ENCODE data around the gene MDP1.
"Not testable (repeated sequence)": the region's sequence is repeated elsewhere in the genome, so short reads cannot be mapped to it uniquely, and the experiment has no call there.

The MDP1 gene

DNA sequence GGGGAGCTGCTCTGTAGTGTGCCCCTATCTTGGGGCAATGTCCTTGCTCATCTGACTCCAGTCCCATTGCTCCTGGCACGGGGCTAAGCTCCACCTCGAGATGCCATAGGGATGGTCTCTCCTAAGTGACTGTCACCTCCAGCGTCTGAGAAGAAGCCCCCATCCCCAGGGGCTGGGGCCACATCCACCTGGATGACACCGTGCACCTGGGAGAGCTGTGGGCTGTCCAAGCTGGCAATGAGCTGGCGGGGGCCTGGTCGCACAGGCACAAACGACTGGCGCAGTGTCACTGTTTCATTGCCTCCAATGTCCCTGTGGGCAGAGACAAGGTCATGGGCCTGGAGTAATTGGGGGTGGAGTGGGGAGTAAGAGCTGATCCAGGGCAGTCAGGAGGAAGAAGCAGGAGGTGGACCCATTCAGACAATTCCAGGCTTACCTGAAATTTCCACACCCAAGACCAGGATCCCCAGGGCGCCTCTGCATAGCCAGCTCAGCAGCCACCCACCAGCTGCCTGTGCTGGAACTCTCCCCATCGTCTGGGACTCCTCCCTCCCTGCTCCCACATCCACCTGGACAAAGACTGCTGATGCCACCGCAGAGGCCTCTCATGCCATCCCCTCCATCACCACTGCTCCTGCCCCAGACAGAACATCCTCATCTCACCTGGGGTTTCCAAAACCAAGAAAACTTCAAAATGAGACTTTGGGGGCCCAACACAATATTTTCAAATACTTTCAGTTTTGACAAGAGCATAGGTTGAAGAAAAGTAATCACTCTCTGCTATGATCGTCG, 33.6 kb upstream of the MDP1 start:
- no peak for DNase-seq

DNA sequence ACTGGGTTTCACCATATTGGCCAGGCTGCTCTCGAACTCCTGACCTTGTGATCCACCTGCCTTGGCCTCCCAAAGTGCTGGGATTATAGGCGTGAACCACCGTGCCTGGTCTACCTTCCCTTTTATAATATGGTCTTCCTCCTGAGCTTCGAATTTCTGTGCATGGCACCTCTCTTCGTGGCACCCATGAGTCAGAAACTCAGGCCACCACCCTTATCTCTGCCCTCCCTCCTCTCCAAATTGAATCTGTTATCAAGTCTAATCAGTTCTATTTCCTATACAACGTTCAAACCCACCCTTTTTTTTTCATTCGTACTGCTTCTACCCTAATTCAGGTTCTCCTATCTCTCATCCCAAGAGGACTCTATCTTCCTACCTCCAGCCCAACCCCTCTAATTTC, 31.6 kb upstream of the MDP1 start:
- DNase-seq: no peak

DNA sequence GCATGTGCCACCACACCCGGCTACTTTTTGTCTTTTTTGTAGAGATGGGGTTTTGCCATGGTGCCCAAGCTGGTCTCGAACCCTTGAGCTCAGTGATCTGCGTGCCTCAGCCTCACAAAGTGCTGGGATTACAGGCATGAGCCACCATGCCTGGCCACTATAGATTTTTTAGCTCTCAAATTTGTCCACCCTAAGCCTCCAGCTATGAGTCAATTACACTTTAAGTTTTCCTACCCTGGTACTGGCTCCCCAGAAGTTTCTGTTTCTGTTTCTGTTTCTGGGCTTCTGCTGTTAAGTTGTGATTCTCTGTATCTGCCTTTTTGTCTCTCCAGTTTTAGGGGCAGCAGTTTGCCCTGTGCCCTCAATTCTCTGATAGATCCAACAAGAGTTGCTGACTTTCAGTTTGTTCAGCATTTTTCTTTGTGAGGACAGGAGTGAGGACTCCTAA, 30.9 kb upstream of the MDP1 start:
- no peak for DNase-seq

DNA sequence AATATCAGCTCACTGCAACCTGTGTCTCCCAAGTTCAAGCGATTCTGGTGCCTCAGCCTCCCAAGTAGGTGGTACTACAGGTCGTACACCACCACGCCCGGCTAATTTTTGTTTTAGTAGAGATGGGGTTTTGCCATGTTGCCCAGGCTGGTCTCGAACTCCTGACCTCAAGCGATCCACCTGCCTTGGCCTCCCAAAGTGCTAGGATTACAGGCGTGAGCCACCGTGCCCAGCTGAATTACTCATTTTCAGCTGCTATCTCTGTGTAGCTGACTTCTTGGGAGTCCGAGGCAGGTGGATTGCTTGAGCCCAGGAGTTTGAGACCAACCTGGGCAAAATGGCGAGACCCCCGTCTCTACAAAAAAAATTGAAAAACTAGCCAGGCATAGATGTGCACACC, 29.5 kb upstream of the MDP1 start:
- DNase-seq: not testable (repeated sequence)

DNA sequence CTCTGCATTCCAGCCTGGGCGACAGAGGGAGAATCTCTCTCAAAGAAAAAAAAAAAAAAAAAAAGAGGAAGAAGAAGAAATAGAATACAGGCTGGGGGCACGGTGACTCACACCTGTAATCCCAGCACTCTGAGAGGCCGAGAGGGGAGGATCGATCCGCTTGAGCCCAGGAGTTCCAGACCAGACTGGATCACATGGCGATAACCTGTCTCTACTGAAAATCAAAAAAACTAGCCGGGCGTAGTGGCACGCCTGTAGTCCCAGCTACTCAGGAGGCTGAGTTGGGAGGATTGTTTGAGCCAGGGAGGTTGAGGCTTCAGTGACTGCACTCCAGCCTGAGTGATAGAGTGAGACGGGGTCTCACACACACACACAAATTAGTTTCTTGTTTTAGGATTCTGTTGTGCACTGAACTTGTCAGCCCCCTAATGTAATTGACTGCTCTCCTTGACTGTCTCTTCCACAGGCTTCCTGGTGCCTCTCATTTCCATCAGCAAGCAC, 27.5 kb upstream of the MDP1 start:
- no peak for DNase-seq

DNA sequence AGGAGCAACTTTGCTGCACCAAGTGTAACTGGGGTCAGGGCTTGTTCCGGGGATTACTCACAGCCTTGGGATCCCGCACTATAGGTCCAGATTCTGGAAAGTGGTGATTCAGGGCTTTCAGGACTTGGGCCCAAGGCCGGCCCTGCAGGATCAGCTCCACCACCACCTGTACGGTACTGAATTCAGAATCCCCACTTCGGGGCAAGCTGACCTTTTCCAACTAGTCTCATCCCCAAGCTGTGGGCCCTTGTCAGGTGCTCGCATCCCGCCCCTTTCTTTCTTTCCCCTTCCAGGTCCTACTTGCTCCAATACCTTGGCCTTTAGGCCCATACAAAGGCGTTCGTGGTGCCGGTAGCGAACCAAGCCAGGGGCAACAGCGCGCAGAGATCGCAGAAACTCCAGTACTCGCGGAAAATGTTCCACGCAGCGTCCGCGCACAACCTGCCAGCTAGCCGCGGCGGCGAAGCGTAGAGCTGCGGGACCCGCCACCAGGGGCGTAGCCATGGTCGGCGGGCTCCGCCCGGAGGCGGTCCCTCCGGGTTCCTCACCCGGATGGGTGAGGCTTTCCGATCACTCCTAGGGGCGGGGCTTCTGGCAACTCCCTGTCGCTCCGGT, 26.1 kb upstream of the MDP1 start:
- DNase-seq: peak; percentile 98

DNA sequence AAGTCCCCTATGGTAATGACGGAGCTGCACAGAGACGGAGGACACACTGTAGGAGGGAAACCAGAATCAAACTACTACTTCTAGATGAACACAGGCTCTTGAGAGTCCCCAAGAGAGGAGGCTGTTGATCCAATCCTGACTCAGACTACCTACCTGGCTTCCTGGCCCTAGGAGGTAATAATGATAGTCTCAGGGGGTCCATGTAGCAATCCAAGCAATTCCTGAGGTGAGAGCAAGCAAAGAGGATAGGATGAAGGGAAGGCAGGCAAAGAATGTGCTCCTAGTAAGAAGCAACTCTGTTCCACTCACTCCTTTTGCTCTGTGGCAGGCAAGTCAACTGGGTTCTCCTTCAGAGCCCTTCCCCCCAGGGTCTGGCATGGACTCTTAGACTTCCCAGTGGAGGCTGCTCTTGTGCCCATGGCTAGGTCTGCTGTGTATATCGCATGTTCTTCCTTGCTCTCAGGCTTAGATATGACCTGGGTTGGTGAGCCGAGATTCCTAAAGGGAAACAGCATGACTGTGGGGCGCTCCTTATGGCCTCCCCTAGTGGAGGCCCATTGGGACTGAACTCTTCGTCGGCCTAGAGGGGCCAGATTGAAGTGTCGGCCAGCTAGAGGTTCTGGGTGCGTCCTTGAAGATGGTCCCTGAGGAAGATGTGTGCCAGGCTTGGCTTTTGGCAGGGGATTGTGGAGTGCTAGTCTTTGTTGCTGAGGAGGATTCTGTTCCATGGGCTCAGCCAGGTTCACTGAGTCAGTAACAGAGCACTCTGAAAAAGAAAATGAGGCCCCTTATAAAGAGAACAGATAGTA, 24.4 kb upstream of the MDP1 start:
- no peak for DNase-seq

DNA sequence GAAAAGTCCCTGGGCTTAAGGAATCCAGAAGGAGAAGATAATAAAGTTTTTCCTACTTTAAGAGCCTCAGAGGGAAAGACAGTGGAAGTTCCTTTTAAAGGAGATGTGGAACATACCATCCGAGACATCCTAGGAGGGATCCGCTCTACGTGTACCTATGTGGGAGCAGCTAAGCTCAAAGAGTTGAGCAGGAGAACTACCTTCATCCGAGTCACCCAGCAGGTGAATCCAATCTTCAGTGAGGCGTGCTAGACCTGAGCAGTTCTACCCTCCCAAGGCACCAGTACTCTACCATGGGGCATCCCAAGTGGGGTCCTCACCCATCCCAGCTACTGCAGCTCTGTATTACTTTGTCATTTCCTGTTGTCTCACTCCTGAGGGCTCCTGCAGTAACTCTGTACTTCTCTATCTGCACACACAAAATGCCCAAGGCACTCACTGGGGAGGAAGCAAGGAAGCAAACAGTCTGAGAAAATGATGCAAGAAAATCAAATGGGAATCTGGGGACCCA, 22.7 kb upstream of the MDP1 start:
- DNase-seq: no peak

DNA sequence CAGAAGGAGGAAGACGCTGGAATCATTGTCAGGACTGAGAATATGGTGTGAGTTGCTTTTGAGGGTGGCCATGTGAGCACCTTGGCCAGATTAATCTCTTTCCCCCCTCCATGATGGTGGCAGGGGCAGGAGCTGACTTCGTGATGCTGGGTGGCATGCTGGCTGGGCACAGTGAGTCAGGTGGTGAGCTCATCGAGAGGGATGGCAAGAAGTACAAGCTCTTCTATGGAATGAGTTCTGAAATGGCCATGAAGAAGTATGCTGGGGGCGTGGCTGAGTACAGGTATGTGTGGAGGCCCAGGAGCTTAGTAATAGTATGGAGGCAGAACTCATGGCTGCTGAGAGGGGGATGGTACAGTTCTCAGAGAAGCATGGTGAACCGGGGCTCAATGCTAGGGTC, 22.3 kb upstream of the MDP1 start:
- no peak for DNase-seq

DNA sequence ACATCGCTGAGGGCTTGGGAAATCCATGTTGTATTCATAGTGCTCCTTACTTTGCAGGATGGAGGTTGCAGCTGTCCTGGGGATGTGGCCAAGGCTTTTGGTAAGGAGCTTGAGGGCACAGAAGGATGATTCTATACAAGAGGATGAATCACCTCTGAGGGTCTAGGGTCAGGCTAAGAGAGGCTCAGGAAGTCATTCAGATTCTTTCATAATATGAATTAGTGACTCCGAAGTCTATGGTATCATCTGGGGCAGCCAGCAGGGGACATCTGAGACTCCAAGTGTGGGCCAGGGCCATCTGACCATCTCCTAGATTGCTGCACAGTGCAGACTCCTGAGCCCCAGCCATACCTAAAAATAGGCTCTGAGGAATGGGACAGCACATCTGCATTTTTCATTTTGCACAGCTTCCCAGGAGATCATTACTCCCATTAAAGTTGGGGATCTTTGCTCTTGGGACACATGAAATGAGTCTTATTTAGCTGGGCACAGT, 21.6 kb upstream of the MDP1 start:
- DNase-seq: no peak

DNA sequence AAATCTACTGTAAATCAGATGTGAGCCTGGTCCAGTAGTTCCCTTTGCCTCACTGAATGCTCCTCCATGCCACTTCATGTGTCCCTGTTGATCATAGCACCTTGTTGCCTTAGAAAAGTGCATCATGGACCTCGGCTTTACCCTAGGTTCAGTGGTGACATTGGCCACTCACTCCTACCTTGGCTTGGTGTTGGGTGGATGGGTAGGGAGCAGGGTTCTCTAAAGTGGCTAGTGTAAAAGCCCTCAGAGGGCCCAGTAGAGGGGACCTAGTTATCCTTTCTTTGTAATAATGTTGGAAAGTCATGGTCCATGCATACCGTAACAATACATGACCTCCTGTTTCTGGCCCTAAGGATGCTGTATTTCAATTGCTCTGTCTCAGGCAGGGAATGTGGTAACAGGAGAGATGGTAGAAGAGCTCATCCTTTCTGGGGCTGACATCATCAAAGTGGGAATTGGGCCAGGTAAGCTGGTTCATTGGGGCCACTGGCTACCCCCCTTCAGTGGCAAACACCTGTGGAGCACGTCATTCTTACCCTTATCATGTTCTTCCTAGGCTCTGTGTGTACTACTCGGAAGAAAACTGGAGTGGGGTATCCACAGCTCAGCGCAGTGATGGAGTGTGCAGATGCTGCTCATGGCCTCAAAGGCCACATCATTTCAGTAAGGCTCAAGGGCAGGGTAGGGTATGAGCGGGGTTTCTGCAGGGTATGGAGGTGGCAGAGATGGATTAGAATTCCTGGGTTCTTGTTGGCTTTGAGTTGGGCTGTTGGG, 21.0 kb upstream of the MDP1 start:
- DNase-seq: no peak

DNA sequence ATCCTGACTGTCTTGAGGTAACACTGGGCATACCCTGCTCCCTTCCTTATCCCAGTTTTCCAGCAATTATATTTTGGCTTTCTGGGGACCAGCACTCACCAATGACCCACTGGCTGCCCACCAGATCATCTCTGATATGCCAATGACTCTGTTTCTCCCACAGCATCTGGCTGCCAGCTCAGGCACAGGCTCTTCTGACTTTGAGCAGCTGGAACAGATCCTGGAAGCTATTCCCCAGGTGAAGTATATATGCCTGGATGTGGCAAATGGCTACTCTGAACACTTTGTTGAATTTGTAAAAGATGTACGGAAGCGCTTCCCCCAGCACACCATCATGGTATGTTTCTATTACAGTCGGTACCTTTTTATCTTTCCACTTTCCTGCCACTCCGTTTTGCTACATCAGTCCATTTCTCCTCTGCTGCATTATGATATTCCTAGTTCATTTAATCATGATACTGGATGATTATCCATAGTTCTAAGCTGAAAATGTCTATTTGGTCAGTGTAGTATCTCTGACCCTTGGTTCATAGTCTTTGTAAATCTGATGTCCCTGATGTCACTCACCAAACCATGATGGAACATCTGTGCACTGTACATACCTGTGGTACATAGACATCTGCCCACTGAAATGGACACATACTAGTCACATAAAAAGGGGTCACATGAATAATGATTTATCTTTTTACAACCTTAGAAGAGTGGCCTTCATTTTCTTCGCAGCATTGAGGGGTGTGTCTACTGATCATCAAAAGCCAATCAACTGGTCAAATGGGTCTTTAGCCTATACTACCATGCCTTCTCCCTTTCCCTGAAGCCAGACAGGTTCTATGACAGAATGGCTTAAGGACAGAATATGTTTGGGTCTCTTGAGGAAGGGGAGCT, 20.2 kb upstream of the MDP1 start:
- DNase-seq: no peak

DNA sequence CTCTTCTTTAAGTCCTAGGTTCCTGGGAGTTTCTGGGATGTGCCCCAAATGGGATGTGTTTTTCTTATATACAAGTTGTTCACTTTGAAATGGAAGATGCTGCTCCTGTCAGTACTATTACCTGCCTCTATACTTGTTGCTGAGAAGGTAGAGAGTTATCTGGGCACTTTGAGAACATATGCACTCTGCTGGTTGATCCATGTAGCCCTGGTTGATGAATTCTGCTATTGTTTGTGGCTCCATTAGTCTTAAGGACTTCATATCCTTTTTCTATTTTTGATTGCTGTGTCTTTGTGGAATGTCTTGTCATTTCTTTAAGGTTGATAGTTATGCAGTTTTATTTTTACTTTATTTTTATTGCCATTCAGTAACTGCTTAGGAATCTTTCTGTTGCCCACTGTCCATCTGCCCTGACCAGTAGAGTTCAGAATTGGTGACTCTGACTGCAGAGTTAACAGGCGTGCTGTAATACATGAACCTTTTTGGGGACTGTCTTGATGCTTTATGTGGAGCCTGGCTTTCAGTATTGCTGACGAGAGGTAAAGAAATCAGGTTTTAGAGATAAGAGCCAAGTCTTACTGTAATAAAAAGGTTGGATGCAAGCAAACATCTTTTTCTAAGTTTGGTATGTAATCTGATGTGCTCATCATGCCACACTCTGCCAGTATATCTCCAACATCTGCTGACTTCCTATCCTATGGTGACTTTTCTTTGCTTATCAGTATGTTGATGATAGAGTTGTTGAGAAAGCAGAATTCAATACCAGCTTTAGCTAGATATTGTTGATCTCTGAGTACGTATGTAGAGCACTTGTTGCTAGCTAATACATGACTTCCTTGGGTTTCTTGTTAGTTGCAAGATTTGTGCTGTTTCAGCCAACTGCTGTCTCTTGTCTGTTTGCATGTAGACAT, 18.5 kb upstream of the MDP1 start:
- DNase-seq: no peak

DNA sequence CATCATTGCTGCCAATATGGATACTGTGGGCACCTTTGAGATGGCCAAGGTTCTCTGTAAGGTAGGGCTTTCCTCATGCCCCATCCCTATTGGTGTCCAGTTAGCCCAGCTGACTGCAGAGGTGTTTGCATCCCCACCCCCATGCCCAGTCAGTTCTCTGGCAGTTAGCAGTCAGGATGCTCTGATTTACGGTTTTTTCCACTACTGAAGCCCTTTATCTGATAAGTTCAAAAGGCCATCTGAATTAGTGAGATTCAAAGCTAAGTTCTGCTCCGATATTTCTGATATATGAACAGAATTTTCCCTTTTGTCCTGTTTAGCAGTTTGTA, 17.6 kb upstream of the MDP1 start:
- no peak for DNase-seq

DNA sequence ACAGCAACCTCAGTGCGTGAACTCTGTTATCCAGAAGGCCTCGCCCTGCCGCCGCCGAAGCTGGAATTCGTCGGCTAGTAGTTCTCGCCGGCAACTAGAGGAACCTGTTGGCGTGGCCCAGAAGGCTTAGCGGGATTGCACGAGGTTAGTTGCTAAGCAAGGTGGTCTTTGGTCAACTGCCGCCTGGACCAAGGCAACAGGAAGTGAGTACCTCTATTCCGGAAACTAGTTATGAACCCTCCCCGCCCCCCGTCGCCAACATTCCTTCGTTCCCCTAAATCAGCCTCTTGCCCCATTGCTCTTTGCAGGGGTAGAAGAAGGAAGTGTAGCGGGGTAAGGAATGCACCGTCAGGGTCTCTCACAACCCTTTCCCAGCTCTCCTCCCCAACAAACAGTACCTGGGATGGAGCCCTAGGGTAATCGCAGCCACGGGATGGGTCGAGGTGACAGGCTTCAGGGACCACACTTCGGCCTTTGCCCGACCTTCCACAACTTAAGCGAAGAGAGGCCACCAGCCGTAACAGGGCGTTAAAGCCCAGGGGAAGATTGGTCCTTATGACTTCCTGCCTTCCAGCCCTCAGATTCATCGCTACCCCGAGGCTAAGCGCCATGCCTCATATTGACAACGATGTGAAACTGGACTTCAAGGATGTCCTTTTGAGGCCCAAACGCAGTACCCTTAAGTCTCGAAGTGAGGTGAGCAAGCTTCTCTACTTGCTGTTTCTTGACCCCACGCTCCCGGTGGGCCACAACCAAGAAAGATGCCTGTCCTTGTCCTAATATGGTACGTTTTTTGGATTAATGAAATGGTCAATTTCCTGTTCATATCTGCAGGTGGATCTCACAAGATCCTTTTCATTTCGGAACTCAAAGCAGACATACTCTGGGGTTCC, 17.0 kb upstream of the MDP1 start, which contains the start of gene GMPR2:
Gene GMPR2 (plus strand): TSS at position 285 of the 893 bp plus-strand sequence. CDS start 325 bp downstream, at position 610.
- DNase-seq: peak; percentile 85

DNA sequence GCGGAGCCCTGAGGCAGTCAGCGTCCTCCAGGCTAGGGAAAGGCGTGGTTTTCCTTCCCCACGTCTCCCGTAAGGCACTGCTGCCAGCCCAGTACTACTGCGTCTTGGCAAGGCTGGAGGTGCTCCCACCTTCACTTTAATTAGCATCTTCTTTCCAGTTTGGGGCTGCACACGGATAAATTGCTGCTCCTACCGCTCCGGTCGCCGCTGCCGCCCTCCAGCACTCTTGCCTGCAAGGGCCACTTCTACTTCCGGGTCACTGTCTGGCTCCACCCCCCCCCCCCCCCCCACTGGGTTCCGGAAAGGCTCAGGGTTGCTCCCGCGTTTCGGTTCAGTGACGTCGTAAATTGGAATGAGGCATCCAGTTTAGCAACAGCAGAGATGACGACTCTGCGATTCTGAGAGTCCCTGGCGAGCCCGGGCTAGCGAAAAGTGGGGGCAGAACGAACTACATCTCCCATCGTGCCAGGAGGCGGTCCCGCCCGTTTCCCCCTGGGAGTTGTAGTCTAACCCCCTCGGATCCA, 16.3 kb upstream of the MDP1 start, which contains the start of gene NEDD8:
Gene NEDD8 (minus strand): TSS at position 247 of the 524 bp plus-strand sequence. CDS start 100 bp downstream, at position 147.
- DNase-seq: peak; percentile 91

DNA sequence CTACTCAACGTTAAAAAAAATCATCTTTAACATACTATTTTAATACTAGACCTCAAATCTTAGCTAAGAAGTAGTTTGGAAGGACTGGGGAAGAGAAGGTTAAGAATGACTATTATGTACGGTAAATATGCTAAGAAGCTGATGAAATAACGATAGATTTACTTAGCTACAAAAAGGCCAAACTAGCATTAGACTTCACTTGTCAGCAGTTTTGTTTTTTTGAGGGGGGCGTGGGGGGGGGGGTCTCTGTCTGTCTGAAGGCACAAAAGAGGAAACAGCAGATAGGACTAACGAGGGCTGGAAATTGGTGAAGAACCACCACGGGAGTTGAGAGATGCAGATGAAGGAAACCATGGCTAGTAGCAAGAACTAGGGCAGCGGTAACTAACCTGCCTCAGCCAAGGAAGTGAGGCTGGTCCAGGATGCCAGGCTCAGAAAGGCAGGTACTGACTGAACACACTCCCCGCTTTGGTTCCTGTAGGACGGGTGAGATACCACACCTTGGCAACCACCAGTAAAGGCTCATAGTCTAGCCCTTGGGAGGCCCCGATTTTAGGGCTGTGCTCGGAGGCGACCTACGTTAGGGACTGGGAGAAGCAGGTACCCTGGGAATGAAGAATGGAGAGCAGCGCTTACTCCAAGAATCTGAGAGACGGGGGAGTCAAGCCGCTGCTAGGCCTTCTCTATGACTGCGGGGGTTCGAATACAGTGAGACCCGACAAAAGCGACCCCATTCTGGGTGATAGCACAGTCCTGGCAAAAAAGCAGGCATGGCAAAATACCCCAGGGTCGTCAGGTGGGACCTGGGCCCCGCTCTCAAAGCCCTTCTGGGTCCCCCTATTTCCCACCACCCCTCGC, 15.6 kb upstream of the MDP1 start:
- DNase-seq: no peak

DNA sequence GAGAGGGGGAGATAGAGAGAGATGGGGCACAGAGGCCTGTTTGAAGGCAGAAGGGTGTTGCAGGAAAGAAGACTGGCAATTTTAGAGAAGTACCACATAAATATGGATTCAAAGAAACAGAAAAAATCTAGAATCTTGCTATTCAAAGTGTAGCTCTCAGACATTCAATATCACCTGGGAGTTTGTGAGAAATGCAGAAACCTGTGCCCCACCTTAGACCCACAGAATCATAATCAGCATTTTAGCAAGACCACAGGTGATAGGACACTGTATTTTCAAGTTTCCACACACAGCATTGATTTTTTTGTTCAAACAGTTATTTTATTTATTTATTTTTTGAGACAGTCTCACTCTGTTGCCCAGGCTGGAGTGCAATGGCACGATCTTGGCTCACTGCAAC, 13.0 kb upstream of the MDP1 start:
- no peak for DNase-seq

Data from NCI-H1694 treated with DMSO at 0.1 percent for 48 hours (cell line).